Left lung (tissue), 10 donors: ENCODE data around the gene GNB1L. TPM values are rescaled to one million over a fixed set of nuclear protein-coding genes. Genes with fewer than 3 reads are reported as not detected.

Experiments
- ATAC-seq: fragments of 200-7000 bp; cut with Tn5 transposase; one replicate; pipeline ENCODE4 v1.9.1; 2020; ENCODE audit warnings: moderate library complexity
- DNase-seq, 4 donors: peaks; one replicate each; pipeline ENCODE4 v3.0.0-alpha.2; 2013 to 2020
- H3K27ac ChIP-seq, 2 donors: fragments of 200-600 bp; sonication (generic) in 1 of 2; one replicate each; pipeline versions ENCODE4 v1.5.0 to v1.8.0; 2020 to 2021
- H3K27me3 ChIP-seq, 2 donors: fragments of 200-600 bp; sonication (generic) in 1 of 2; one replicate each; pipeline versions ENCODE4 v1.5.0 to v1.8.0; 2020 to 2021
- H3K36me3 ChIP-seq, 2 donors: fragments of 200-600 bp; sonication (generic) in 1 of 2; one replicate each; pipeline versions ENCODE4 v1.5.0 to v1.8.0; 2020 to 2021
- H3K4me1 ChIP-seq, 2 donors: fragments of 200-600 bp; one replicate each; pipeline ENCODE4 v1.8.0; 2021
- H3K4me3 ChIP-seq, 2 donors: fragments of 200-600 bp; sonication (generic) in 1 of 2; one replicate each; pipeline versions ENCODE4 v1.5.0 to v1.8.0; 2020 to 2021; ENCODE audit warnings: mild to moderate bottlenecking in 1 of 2
- H3K9me3 ChIP-seq, 2 donors: fragments of 200-600 bp; sonication (generic) in 1 of 2; one replicate each; pipeline versions ENCODE4 v1.5.0 to v1.8.0; 2020 to 2021
- intact Hi-C, 2 donors: fragments of 100-400 bp; cut with DNase I; formaldehyde crosslinking; loops; one replicate each; pipeline versions ENCODE4 v1.11.2 to v1.14.2; 2022
- polyA plus RNA-seq, 6 donors: library from polyadenylated mRNA; unstranded; fragments of 120-200 nt; gene quantifications; one replicate each; pipeline ENCODE4 v1.2.1, GENCODE V29; 2013; ENCODE audit not compliant: insufficient read length in 6 of 6
- total RNA-seq, 2 donors: library from RNA; stranded (reverse); fragmentation: NEBNext Ultra II Directional; extraction: Animal tissue kit (Norgen Biotek cat#: 25700); gene quantifications; one replicate each; pipeline ENCODE4 v1.2.1, GENCODE V29; 2021
- TF ChIP-seq, protein P1 (sequence below), 2 donors: fragments of 200-600 bp; sonication (generic) in 1 of 2; IDR thresholded peaks; one replicate each; pipeline versions ENCODE4 v1.5.0 to v1.8.0; 2021; ENCODE audit warnings: antibody characterized with exemption in 2 of 2
- donor health status: DM: no; HTN: yes; CAD: no.
- donor health status: DM: no; HTN: no; CAD: no.

Gene GNB1L
- total and polyA plus RNA-seq, 8 donors, result 4.3 to 7.9 (median 5.5) TPM

DNA sequence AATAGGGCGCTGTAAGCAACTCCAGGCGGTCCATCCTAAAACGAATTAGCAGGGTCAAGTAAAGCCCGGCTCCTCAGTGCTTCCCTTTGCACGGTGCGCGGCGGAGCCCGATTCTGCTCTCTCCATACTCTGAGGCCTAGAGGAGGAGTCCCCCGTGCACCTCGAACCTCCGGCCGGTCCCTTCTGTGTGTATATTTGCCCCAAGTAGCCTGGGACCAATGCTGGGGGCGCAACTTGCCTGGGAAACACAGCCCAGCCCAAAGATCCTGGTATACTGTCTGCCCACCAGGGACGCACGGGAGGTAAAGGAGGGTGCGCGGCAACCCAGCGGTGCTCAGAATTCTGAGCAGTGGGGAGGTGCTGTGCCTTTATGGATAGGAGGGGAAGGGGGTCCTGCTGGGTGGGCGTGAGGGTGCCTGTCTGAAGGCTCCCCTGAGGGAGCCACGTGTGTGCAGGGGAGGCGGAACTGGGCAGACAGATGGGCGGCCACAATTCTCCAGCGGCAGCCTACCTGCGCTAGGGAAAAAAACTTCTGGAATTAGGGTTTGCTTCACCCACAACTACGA lies 98.9 kb downstream of the GNB1L start:
- intact Hi-C loops, result no loop called here
- no peaks in the 10 kb centered on the region for H3K36me3 ChIP-seq
- H3K4me3 ChIP-seq, result no peak overlapping the region

DNA sequence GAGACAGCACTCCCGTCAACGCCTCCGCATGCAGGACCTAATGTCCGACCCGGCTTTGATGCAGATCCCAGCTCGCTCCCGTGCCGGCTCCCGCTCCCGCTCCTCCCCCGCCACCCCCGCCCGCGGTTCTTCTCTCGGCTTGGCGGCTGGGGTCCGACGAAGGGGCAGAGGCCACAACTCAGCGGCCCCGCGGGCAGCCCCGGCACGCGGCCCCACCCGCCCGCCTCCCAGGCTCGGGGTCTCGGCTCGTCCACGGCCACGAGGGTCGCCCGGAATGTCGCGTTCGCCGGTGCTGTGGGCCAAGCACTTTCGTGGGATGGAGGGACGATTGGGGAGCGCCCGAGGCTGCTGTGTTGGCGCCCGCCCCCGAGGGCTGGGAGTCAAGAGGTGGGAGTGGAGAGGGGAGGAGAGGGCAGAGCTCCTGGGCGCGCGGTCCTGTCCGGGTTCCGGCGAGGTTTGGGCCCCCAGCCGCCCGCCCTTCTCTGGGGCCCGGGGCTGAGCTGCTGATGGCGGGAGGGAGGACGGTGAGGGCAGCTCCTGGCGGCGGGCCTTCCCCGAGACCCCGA lies 99.4 kb downstream of the GNB1L start:
- Histone ChIP-seq H3K4me1 (peaks cover 3 to 40% of the 10 kb centered on the region in 2 donors), H3K27me3 (peaks cover 69 to 100% of the 10 kb centered on the region in 2 donors), H3K9me3 (no peaks in the 10 kb centered on the region), H3K4me3 (no peak overlapping the region), H3K36me3 (no peaks in the 10 kb centered on the region), H3K27ac (no peak overlapping the region)
- intact Hi-C loops, result no loop called here
- no peak for DNase-seq
- no peak for ATAC-seq
- TF ChIP-seq, protein P1, sequence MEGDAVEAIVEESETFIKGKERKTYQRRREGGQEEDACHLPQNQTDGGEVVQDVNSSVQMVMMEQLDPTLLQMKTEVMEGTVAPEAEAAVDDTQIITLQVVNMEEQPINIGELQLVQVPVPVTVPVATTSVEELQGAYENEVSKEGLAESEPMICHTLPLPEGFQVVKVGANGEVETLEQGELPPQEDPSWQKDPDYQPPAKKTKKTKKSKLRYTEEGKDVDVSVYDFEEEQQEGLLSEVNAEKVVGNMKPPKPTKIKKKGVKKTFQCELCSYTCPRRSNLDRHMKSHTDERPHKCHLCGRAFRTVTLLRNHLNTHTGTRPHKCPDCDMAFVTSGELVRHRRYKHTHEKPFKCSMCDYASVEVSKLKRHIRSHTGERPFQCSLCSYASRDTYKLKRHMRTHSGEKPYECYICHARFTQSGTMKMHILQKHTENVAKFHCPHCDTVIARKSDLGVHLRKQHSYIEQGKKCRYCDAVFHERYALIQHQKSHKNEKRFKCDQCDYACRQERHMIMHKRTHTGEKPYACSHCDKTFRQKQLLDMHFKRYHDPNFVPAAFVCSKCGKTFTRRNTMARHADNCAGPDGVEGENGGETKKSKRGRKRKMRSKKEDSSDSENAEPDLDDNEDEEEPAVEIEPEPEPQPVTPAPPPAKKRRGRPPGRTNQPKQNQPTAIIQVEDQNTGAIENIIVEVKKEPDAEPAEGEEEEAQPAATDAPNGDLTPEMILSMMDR (IDR thresholded peaks at IDR 0.05), result no peak

More for the DNA sequence above, 98.9 kb downstream of the GNB1L start:
- no peak overlapping the region for H3K27ac ChIP-seq
- no peak for DNase-seq
- H3K27me3 ChIP-seq, result peaks cover 70 to 96% of the 10 kb centered on the region in 2 donors
- TF ChIP-seq, protein P1 (IDR thresholded peaks at IDR 0.05), result no peak
- H3K4me1 ChIP-seq, result peaks cover 3 to 40% of the 10 kb centered on the region in 2 donors
- ATAC-seq, result no peak
- H3K9me3 ChIP-seq, result no peaks in the 10 kb centered on the region

DNA sequence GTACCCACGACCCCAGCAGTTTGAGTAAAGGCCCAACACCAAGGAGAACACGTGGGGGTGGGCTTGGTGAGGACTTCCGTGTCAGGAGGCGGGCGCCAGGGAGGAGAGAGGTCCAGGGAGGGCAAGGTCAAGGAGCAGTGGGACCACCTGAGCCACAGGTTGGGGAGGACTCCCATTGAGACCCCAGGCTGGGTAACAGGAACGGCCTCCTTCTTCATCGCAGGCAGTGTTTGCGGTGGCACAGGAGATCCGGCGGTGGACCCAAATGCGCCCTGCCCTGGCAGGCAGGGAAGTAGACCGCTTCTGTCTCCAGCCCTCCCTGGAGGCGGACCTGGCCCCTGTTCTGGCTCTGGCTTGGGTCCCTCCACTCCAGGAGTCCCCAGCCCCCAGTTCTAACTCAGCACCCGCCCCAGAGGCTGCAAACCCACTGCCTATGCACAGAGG lies 100.0 kb downstream of the GNB1L start:
- TF ChIP-seq, protein P1 (IDR thresholded peaks at IDR 0.05), result no peak
- Histone ChIP-seq H3K4me1 (peaks cover 3 to 35% of the 10 kb centered on the region in 2 donors), H3K27me3 (peaks cover 64 to 100% of the 10 kb centered on the region in 2 donors), H3K9me3 (no peaks in the 10 kb centered on the region), H3K27ac (no peak overlapping the region), H3K36me3 (no peaks in the 10 kb centered on the region), H3K4me3 (no peak overlapping the region)
- intact Hi-C loops, result no loop called here
- no peak for DNase-seq
- ATAC-seq, result no peak

DNA sequence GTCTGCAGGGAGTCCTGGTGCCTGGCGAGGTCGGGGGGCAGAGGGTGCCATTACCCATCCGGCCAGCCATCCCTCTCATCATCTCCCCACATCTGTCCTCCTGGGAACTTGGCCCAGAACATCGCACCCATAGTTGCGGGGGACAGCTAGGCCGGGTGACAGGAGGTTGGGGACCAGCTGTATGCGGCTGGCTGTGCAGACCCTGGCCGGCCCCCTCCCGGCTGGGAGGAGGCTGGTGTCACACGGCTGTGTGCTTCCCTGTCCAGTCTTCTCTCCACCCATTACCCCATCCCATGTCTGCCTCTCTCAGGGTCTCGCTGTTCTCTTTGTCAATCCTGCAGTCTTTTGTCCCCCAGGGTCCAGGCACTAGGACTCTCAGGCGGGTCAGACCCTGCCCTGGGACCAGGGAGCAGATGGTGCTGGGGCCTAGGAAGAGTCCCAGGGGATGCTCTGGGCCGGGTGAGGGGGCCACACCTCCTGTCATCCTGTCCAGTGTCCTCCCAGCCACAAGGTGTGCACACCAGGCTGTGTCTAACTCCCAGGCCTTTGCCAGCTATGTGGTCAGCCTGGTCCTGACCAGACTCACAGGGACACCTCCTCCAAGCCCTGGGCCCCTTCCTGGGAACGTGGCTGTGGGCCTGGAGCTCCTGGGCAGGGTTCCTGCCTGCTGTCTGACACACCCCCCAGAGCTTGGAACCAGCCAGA lies 100.5 kb downstream of the GNB1L start:
- Histone ChIP-seq H3K4me1 (peaks cover 3 to 29% of the 10 kb centered on the region in 2 donors), H3K27ac (no peak overlapping the region), H3K9me3 (no peaks in the 10 kb centered on the region), H3K36me3 (no peaks in the 10 kb centered on the region), H3K27me3 (peaks cover 58 to 94% of the 10 kb centered on the region in 2 donors), H3K4me3 (no peak overlapping the region)
- TF ChIP-seq, protein P1 (IDR thresholded peaks at IDR 0.05), result no peak
- no peak for ATAC-seq
- intact Hi-C loops, result no loop called here
- no peak for DNase-seq
